ENCODE data around the gene RPA4.

- TF ChIP-seq FOXK2 (IDR thresholded peaks at IDR 0.05) (no peak), ZNF384 (IDR thresholded peaks at IDR 0.05) (no peak), SP1 (IDR thresholded peaks at IDR 0.05) (no peak), FOXA1 (IDR thresholded peaks at IDR 0.05) (no peak), SUZ12 (IDR thresholded peaks at IDR 0.05) (no peak), BHLHE40 (IDR thresholded peaks at IDR 0.05; ENCODE audit: borderline replicate concordance) (no peak), ELF4 (IDR thresholded peaks at IDR 0.05) (no peak), PKNOX1 (IDR thresholded peaks at IDR 0.05) (no peak), FOXM1 (IDR thresholded peaks at IDR 0.05; ENCODE audit: borderline replicate concordance) (no peak), TARDBP (IDR thresholded peaks at IDR 0.05) (no peak), CTBP1 (IDR thresholded peaks at IDR 0.05; ENCODE audit: borderline replicate concordance) (no peak), HDGF (IDR thresholded peaks at IDR 0.05; ENCODE audit: borderline replicate concordance) (no peak), LEF1 (IDR thresholded peaks at IDR 0.05; ENCODE audit: borderline replicate concordance) (no peak), ARNT (IDR thresholded peaks at IDR 0.05) (no peak)
These were observed 49.6 kb upstream of the RPA4 start for GRCh38 chrX:96834137-96834536.

Measured in HEK293T (cell line).